Erythroblast (primary cell): ENCODE results near the gene DNAI2.

Experiments used
- GATA1 ChIP-seq: IDR thresholded peaks from 2 replicates; pipeline ENCODE4 v1.6.1; 2011; ENCODE audit warnings: low read depth, mild to moderate bottlenecking, control low read depth, low read length, moderate library complexity
- POLR2A ChIP-seq: IDR thresholded peaks from 2 replicates; pipeline ENCODE4 v1.6.1; 2011; ENCODE audit warnings: mild to moderate bottlenecking, low read length

- TF ChIP-seq POLR2A (no peak), GATA1 (no peak)
Measured at GRCh38 chr17:74234486-74234885, 39.5 kb upstream of the DNAI2 start.
